Erythroblast (primary cell): ENCODE data around the gene MRPL57.

Experiments
- GATA1 ChIP-seq: IDR thresholded peaks from 2 replicates; pipeline ENCODE4 v1.6.1; 2011; ENCODE audit warnings: low read depth, mild to moderate bottlenecking, control low read depth, low read length, moderate library complexity
- POLR2A ChIP-seq: IDR thresholded peaks from 2 replicates; pipeline ENCODE4 v1.6.1; 2011; ENCODE audit warnings: mild to moderate bottlenecking, low read length

GRCh38 chr13:21208652-21209154 lies 32.2 kb downstream of the MRPL57 start:
- TF ChIP-seq POLR2A (no peak), GATA1 (no peak)
